Measurements from ENCODE around the gene KLHL26.
"Not testable (repeated sequence)": the region's sequence is repeated elsewhere in the genome, so short reads cannot be mapped to it uniquely, and the experiment has no call there.

DNA sequence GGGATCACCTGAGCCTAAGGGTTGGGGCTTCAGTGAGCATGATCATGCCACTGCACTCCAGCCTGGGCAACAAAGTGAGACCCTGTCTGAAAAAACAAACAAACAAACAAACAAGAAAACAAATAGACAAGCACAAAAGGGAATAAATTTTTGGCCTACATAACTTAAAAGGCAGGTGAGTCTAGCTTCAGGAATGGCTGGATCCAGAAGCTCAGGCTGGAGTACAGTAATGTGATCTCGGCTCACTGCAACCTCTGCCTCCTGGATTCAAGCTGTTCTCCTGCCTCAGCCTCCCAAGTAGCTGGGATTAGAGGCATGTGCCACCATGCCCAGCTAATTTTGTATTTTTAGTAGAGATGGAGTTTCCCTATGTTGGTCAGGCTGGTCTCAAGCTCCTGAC lies 43.3 kb downstream of the KLHL26 start:
- not testable (repeated sequence) for TF ChIP-seq SREBF2 (IDR thresholded peaks at IDR 0.05); SMC3 (IDR thresholded peaks at IDR 0.05); MYC (IDR thresholded peaks at IDR 0.05; ENCODE audit: borderline replicate concordance, low read length); FOXS1 (CRISPR knock-in tag; IDR thresholded peaks at IDR 0.05); POLR2A (IDR thresholded peaks at IDR 0.05; ENCODE audit: low read length); EHMT2 (IDR thresholded peaks at IDR 0.05; ENCODE audit: low read depth); CEBPB (IDR thresholded peaks at IDR 0.05)
- TF ChIP-seq, protein P1, sequence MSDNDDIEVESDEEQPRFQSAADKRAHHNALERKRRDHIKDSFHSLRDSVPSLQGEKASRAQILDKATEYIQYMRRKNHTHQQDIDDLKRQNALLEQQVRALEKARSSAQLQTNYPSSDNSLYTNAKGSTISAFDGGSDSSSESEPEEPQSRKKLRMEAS (IDR thresholded peaks at IDR 0.05), result not testable (repeated sequence)
- TF ChIP-seq, protein P2, sequence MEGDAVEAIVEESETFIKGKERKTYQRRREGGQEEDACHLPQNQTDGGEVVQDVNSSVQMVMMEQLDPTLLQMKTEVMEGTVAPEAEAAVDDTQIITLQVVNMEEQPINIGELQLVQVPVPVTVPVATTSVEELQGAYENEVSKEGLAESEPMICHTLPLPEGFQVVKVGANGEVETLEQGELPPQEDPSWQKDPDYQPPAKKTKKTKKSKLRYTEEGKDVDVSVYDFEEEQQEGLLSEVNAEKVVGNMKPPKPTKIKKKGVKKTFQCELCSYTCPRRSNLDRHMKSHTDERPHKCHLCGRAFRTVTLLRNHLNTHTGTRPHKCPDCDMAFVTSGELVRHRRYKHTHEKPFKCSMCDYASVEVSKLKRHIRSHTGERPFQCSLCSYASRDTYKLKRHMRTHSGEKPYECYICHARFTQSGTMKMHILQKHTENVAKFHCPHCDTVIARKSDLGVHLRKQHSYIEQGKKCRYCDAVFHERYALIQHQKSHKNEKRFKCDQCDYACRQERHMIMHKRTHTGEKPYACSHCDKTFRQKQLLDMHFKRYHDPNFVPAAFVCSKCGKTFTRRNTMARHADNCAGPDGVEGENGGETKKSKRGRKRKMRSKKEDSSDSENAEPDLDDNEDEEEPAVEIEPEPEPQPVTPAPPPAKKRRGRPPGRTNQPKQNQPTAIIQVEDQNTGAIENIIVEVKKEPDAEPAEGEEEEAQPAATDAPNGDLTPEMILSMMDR (IDR thresholded peaks at IDR 0.05), result not testable (repeated sequence)
- TF ChIP-seq, protein P3, sequence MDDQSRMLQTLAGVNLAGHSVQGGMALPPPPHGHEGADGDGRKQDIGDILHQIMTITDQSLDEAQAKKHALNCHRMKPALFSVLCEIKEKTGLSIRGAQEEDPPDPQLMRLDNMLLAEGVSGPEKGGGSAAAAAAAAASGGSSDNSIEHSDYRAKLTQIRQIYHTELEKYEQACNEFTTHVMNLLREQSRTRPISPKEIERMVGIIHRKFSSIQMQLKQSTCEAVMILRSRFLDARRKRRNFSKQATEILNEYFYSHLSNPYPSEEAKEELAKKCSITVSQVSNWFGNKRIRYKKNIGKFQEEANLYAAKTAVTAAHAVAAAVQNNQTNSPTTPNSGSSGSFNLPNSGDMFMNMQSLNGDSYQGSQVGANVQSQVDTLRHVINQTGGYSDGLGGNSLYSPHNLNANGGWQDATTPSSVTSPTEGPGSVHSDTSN (IDR thresholded peaks at IDR 0.05), result not testable (repeated sequence)
- TF ChIP-seq, protein P4, sequence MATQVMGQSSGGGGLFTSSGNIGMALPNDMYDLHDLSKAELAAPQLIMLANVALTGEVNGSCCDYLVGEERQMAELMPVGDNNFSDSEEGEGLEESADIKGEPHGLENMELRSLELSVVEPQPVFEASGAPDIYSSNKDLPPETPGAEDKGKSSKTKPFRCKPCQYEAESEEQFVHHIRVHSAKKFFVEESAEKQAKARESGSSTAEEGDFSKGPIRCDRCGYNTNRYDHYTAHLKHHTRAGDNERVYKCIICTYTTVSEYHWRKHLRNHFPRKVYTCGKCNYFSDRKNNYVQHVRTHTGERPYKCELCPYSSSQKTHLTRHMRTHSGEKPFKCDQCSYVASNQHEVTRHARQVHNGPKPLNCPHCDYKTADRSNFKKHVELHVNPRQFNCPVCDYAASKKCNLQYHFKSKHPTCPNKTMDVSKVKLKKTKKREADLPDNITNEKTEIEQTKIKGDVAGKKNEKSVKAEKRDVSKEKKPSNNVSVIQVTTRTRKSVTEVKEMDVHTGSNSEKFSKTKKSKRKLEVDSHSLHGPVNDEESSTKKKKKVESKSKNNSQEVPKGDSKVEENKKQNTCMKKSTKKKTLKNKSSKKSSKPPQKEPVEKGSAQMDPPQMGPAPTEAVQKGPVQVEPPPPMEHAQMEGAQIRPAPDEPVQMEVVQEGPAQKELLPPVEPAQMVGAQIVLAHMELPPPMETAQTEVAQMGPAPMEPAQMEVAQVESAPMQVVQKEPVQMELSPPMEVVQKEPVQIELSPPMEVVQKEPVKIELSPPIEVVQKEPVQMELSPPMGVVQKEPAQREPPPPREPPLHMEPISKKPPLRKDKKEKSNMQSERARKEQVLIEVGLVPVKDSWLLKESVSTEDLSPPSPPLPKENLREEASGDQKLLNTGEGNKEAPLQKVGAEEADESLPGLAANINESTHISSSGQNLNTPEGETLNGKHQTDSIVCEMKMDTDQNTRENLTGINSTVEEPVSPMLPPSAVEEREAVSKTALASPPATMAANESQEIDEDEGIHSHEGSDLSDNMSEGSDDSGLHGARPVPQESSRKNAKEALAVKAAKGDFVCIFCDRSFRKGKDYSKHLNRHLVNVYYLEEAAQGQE (IDR thresholded peaks at IDR 0.05), result not testable (repeated sequence)
- TF ChIP-seq, protein P5, sequence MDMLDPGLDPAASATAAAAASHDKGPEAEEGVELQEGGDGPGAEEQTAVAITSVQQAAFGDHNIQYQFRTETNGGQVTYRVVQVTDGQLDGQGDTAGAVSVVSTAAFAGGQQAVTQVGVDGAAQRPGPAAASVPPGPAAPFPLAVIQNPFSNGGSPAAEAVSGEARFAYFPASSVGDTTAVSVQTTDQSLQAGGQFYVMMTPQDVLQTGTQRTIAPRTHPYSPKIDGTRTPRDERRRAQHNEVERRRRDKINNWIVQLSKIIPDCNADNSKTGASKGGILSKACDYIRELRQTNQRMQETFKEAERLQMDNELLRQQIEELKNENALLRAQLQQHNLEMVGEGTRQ (IDR thresholded peaks at IDR 0.05), result not testable (repeated sequence)

Measured in A549 (cell line).